Ascending aorta (tissue), 2 donors: ENCODE data around the gene UBE2F. TPM values are rescaled to one million over a fixed set of nuclear protein-coding genes. Genes with fewer than 3 reads are reported as not detected.

Source experiments
- DNase-seq, 2 donors: peaks; one replicate each; pipeline ENCODE4 v3.0.0-alpha.2; 2019; ENCODE audit warnings: low spot score in 2 of 2
- H3K27ac ChIP-seq, 2 donors: fragments of 200-600 bp; sonication (generic); one replicate each; pipeline ENCODE4 v1.5.1; 2016 to 2017; ENCODE audit warnings: mild to moderate bottlenecking in 1 of 2
- H3K27me3 ChIP-seq: fragments of 200-600 bp; sonication (generic); one replicate; pipeline ENCODE4 v1.5.1; 2017
- H3K36me3 ChIP-seq, 2 donors: fragments of 200-600 bp; sonication (generic); one replicate each; pipeline ENCODE4 v1.5.1; 2016
- H3K4me1 ChIP-seq, 2 donors: fragments of 200-600 bp; sonication (generic); one replicate each; pipeline ENCODE4 v1.5.1; 2016 to 2017; ENCODE audit warnings: mild to moderate bottlenecking in 1 of 2
- H3K4me3 ChIP-seq, 2 donors: fragments of 200-600 bp; sonication (generic); one replicate each; pipeline ENCODE4 v1.5.1; 2016 to 2017; ENCODE audit warnings: mild to moderate bottlenecking in 1 of 2
- H3K9me3 ChIP-seq, 2 donors: fragments of 200-600 bp; sonication (generic); one replicate each; pipeline ENCODE4 v1.5.1; 2016
- intact Hi-C: fragments of 100-400 bp; cut with DNase I; formaldehyde crosslinking; loops from one replicate; pipeline ENCODE4 v1.15.1; 2023
- total RNA-seq: library from RNA; depleted of rRNA; stranded (reverse); fragments of >200 nt; gene quantifications from one replicate; pipeline ENCODE4 v1.1.0, GENCODE V29; 2016
- TF ChIP-seq, protein P1 (sequence below), 3 experiments: fragments of 200-600 bp in 2 of 3; fragments of 450-650 bp in 1 of 3; sonication (generic) in 2 of 3; IDR thresholded peaks; one replicate each; pipeline ENCODE4 v1.5.1; 2016 to 2019; ENCODE audit warnings: antibody characterized with exemption in 3 of 3, mild to moderate bottlenecking in 1 of 3, moderate library complexity in 1 of 3

UBE2F gene
- total RNA-seq, 1 donor from 2014 or later = 50.7 TPM

DNA sequence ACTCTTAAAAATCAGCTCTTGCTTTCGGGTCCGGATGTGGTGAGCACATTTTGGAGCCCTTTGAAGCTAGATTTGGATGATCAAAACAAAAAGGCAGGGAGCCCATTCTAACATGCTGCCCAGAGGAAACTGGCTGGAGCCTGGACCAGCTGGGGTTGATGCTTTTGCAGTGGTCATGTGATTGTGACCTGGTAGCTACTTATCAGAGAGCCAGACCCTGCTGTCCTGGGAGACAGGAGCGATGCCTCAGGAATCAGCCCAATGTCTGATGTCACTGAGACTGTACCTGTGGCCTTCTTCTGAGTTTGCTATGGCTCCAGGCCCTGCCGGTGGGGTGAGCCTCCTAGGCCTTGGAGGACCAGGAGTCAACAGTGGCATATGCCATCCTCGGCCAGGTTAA lies 75.3 kb downstream of the UBE2F start:
- Histone ChIP-seq H3K27me3 (no peaks in the 10 kb centered on the region), H3K36me3 (peaks cover 38 to 76% of the 10 kb centered on the region in 2 donors), H3K4me3 (no peak overlapping the region), H3K9me3 (no peaks in the 10 kb centered on the region), H3K4me1 (no peaks in the 10 kb centered on the region), H3K27ac (no peak overlapping the region)
- TF ChIP-seq, protein P1, sequence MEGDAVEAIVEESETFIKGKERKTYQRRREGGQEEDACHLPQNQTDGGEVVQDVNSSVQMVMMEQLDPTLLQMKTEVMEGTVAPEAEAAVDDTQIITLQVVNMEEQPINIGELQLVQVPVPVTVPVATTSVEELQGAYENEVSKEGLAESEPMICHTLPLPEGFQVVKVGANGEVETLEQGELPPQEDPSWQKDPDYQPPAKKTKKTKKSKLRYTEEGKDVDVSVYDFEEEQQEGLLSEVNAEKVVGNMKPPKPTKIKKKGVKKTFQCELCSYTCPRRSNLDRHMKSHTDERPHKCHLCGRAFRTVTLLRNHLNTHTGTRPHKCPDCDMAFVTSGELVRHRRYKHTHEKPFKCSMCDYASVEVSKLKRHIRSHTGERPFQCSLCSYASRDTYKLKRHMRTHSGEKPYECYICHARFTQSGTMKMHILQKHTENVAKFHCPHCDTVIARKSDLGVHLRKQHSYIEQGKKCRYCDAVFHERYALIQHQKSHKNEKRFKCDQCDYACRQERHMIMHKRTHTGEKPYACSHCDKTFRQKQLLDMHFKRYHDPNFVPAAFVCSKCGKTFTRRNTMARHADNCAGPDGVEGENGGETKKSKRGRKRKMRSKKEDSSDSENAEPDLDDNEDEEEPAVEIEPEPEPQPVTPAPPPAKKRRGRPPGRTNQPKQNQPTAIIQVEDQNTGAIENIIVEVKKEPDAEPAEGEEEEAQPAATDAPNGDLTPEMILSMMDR (IDR thresholded peaks at IDR 0.05) = no peak
- intact Hi-C loops = no loop called here
- no peak for DNase-seq

DNA sequence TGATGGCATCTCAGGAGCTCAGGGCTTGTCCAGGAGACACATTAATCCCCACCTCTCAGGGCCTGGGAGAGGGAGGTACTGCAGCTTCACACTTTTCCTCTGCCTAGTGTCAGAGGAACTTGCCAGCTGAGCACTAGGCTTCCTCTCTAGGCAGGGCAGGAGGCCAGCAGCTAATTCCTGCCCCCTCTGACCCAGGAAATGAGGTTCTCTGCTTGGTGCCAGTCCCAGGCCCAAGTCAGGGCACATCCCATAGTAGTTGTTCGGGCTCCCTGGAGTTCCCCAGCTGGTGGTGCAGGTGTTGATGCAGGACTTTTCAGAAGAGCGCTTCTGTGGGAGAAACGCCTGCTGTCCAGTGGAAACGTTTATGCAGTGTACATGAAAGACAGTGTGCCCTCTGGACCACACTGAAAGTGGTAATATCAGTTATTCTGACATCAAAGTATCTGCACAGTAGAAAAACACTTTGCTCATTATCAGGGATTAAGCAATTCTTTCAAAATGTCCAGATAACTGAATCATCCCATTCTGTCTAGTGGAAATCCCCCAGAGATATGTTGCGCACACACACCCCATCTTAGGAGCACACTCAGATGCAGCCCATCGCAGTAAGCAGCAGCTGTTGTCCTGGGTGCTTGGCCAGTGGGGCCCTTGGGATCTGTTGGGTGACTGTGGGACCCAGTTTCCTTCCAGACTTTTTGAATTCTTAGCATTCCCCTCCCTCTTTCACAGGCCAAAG lies 76.2 kb downstream of the UBE2F start:
- no peaks in the 10 kb centered on the region for H3K27me3 ChIP-seq
- TF ChIP-seq, protein P1 (IDR thresholded peaks at IDR 0.05) = no peak
- intact Hi-C loops = no loop called here
- H3K27ac ChIP-seq = no peak overlapping the region
- no peak overlapping the region for H3K4me3 ChIP-seq
- no peaks in the 10 kb centered on the region for H3K9me3 ChIP-seq
- peaks cover 35 to 68% of the 10 kb centered on the region in 2 donors for H3K36me3 ChIP-seq
- DNase-seq = no peak
- no peaks in the 10 kb centered on the region for H3K4me1 ChIP-seq

DNA sequence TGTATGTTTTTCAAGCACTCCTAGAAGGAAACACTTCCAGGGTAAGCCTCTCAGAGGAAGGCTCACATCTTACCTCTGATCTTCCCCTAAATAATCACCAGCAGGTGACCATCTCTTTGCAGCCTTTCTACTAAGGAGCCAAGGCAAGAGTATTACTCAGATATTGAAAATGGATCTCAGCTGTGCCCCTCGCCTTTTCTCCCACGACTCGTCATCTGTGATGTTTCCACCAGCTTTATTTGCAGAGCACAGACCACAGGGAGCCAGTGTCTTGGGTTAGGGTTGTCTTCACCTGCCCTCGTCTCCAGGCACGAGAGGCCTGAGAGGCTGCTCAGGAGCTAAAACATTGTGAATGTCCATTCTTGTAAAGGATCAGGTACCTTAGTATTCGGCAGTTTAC lies 77.0 kb downstream of the UBE2F start:
- no peaks in the 10 kb centered on the region for H3K4me1 ChIP-seq
- intact Hi-C loops = no loop called here
- H3K27ac ChIP-seq = no peak overlapping the region
- TF ChIP-seq, protein P1 (IDR thresholded peaks at IDR 0.05) = no peak
- H3K27me3 ChIP-seq = no peaks in the 10 kb centered on the region
- H3K4me3 ChIP-seq = no peak overlapping the region
- DNase-seq = no peak
- H3K9me3 ChIP-seq = no peaks in the 10 kb centered on the region
- peaks cover 27 to 62% of the 10 kb centered on the region in 2 donors for H3K36me3 ChIP-seq

- H3K36me3 ChIP-seq = peaks cover 15 to 49% of the 10 kb centered on the region in 2 donors
Observed at GRCh38 chr2:238045575-238045974, 78.8 kb downstream of the UBE2F start.

GRCh38 chr2:238046725-238047270 lies 80.0 kb downstream of the UBE2F start:
- no peaks in the 10 kb centered on the region for H3K4me1 ChIP-seq
- H3K27me3 ChIP-seq = no peaks in the 10 kb centered on the region
- no peak overlapping the region for H3K4me3 ChIP-seq
- no peaks in the 10 kb centered on the region for H3K9me3 ChIP-seq
- DNase-seq = no peak
- H3K36me3 ChIP-seq = peaks cover 11 to 37% of the 10 kb centered on the region in 2 donors
- no peak overlapping the region for H3K27ac ChIP-seq
- intact Hi-C loops = no loop called here
- TF ChIP-seq, protein P1 (IDR thresholded peaks at IDR 0.05) = no peak

More at GRCh38 chr2:238045575-238045974, 78.8 kb downstream of the UBE2F start:
- no peak for DNase-seq
- Histone ChIP-seq H3K9me3 (no peaks in the 10 kb centered on the region), H3K27me3 (no peaks in the 10 kb centered on the region), H3K4me3 (no peak overlapping the region), H3K4me1 (no peaks in the 10 kb centered on the region), H3K27ac (no peak overlapping the region)
- intact Hi-C loops = no loop called here
- TF ChIP-seq, protein P1 (IDR thresholded peaks at IDR 0.05) = no peak
